ENCODE data around the gene CASZ1. TPM values are rescaled to one million over a fixed set of nuclear protein-coding genes. Genes with fewer than 3 reads are reported as not detected.
A peak's percentile ranks its signal among the peaks of the same experiment; 100 is the strongest.

The CASZ1 gene
- total RNA-seq, 1 experiment from 2014 or later: 11.1 TPM

GRCh38 chr1:10821388-10821787, 24.9 kb upstream of the CASZ1 start:
- no peaks in the 10 kb centered on the region for H3K9me3 Mint-ChIP-seq (ENCODE audit: unreplicated experiment)
- H3K27ac Mint-ChIP-seq (ENCODE audit: low read depth, unreplicated experiment): peak overlapping the region; percentile 22
- H3K36me3 Mint-ChIP-seq (ENCODE audit: insufficient read depth, unreplicated experiment): no peaks in the 10 kb centered on the region
- H3K4me3 Mint-ChIP-seq (ENCODE audit: unreplicated experiment): no peak overlapping the region
- intact Hi-C loops (cut with micrococcal nuclease): no loop called here
- POLR2A ChIA-PET: interaction anchor here (1.0 kb wide), 1 partner anchor 17 kb away, joined by 3 read pairs; no protein-coding TSS in a partner anchor
- peaks cover 49% of the 10 kb centered on the region for H3K4me1 Mint-ChIP-seq (ENCODE audit: insufficient read depth, unreplicated experiment)
- no peak for DNase-seq (ENCODE audit: unreplicated experiment)
- no TSS peak for BruUV-seq (replicated peaks)
- CTCF ChIA-PET: interaction anchor here (0.8 to 1.3 kb wide), 4 partner anchors 17 to 129 kb away, joined by 3 to 7 read pairs (median 4); no protein-coding TSS in a partner anchor
- no peaks in the 10 kb centered on the region for H3K27me3 Mint-ChIP-seq (ENCODE audit: insufficient read depth, unreplicated experiment)
- TF ChIP-seq, protein P1, sequence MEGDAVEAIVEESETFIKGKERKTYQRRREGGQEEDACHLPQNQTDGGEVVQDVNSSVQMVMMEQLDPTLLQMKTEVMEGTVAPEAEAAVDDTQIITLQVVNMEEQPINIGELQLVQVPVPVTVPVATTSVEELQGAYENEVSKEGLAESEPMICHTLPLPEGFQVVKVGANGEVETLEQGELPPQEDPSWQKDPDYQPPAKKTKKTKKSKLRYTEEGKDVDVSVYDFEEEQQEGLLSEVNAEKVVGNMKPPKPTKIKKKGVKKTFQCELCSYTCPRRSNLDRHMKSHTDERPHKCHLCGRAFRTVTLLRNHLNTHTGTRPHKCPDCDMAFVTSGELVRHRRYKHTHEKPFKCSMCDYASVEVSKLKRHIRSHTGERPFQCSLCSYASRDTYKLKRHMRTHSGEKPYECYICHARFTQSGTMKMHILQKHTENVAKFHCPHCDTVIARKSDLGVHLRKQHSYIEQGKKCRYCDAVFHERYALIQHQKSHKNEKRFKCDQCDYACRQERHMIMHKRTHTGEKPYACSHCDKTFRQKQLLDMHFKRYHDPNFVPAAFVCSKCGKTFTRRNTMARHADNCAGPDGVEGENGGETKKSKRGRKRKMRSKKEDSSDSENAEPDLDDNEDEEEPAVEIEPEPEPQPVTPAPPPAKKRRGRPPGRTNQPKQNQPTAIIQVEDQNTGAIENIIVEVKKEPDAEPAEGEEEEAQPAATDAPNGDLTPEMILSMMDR (IDR thresholded peaks at IDR 0.05; ENCODE audit: unreplicated experiment): no peak

- Mint-ChIP-seq H3K36me3 (ENCODE audit: insufficient read depth, unreplicated experiment) (no peaks in the 10 kb centered on the region), H3K4me3 (ENCODE audit: unreplicated experiment) (no peak overlapping the region), H3K27me3 (ENCODE audit: insufficient read depth, unreplicated experiment) (no peaks in the 10 kb centered on the region), H3K4me1 (ENCODE audit: insufficient read depth, unreplicated experiment) (peaks cover 46% of the 10 kb centered on the region), H3K9me3 (ENCODE audit: unreplicated experiment) (no peaks in the 10 kb centered on the region), H3K27ac (ENCODE audit: low read depth, unreplicated experiment) (no peak overlapping the region)
- ChIA-PET CTCF (interaction anchor here (1.3 kb wide), 1 partner anchor 128 kb away, joined by 3 read pairs; no protein-coding TSS in a partner anchor), POLR2A (interaction anchor here (1.3 kb wide), 1 partner anchor 21 kb away, joined by 4 read pairs; no protein-coding TSS in a partner anchor)
- BruUV-seq (replicated peaks): no TSS peak
- TF ChIP-seq, protein P1 (IDR thresholded peaks at IDR 0.05; ENCODE audit: unreplicated experiment): no peak
- intact Hi-C loops (cut with micrococcal nuclease): no loop called here
- DNase-seq (ENCODE audit: unreplicated experiment): no peak
Observed at GRCh38 chr1:10820422-10820821, 24.0 kb upstream of the CASZ1 start.

DNA sequence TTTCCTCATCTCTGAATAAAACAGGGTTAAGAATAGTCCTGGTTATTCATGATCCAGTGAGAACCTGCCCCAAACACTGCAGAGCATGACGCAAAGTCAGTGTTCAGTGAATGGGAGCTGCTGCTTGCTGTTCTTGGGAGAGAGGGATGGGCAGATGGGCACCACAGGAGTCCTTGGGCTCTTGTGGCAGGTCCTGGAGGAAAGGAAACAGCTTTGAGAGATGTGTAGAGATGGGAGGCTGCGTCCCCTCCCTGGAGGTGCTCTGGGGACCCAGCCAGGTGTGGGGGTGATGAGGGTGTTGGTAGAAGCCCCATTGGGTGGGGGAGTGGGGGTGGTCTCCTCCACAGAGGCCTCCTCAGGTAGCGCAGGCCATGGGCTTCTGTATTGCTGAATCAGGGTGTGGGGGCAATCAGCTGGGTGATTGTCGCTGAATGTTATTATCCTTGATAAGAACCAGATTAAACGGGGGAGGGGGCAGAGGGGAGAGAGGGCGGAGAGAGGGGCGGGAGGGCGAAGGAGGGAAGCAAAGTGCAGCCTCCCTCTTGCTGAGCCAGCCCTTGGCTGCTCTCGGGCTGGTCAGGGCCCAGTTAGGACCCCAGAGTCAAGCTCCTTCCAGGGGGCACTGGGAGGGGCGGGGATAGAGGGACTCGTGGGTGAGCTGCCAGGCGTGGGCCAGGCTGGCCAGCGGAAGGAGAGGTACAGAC, 22.9 kb upstream of the CASZ1 start:
- H3K4me1 Mint-ChIP-seq (ENCODE audit: insufficient read depth, unreplicated experiment): peaks cover 44% of the 10 kb centered on the region
- H3K4me3 Mint-ChIP-seq (ENCODE audit: unreplicated experiment): peak overlapping the region; percentile 30
- ChIA-PET CTCF (interaction anchor here (0.5 kb wide), 1 partner anchor 28 kb away, joined by 3 read pairs; no protein-coding TSS in a partner anchor), POLR2A (interaction anchor here (0.9 to 3.0 kb wide), 7 partner anchors 15 to 40 kb away, joined by 3 to 22 read pairs (median 4); partner anchors contain the start of gene CASZ1)
- intact Hi-C loops (cut with micrococcal nuclease): no loop called here
- DNase-seq (ENCODE audit: unreplicated experiment): no peak
- H3K27me3 Mint-ChIP-seq (ENCODE audit: insufficient read depth, unreplicated experiment): no peaks in the 10 kb centered on the region
- no peaks in the 10 kb centered on the region for H3K9me3 Mint-ChIP-seq (ENCODE audit: unreplicated experiment)
- BruUV-seq (replicated peaks): no TSS peak
- H3K27ac Mint-ChIP-seq (ENCODE audit: low read depth, unreplicated experiment): peak overlapping the region; percentile 59
- H3K36me3 Mint-ChIP-seq (ENCODE audit: insufficient read depth, unreplicated experiment): no peaks in the 10 kb centered on the region
- TF ChIP-seq, protein P1 (IDR thresholded peaks at IDR 0.05; ENCODE audit: unreplicated experiment): no peak

DNA sequence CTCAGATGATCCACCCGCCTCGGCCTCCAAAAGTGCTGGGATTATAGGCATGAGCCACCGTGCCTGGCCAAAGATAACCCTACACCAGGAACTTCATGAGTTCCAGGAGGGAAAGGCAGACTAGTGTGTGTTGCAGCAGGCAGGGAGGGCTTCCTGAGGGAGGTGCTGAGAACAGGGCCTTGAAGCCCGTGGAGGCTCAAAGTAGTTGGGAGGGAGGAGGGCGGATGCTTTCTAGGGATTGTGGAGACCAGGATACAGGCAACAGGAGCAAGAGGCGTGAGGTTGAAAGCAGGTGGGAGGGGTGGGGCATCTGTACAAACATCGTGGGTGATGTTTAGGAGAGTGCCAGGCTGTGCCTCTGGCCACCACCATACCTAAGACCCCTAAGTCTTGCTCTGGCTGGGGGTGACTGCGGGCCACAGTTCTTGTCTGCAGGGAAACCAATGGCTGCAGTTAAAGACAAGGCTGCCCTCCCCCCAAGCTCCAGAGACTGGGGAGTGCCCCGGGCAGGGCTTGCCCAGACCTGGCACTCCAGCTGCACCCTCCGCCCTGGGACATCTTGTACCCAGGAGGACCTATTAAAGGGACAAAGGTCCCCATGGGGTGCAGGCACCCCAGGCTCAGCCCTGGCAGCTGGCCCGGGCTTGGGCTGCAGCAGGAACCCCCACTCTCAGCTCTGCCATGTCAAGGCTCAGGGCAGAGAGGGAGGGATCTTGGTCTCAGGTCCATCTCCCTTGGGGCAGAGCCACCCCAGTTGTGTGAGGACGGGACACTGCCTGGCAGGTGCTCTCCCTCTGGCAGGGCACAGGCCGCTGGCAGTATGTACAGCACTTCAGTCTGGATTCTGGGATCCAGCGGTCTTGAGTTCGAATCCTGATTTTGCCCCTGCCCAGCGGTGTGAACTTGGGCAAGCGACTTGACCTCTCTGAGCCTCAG, 22.1 kb upstream of the CASZ1 start:
- ChIA-PET POLR2A (interaction anchor here (0.6 to 3.0 kb wide), 8 partner anchors 14 to 295 kb away, joined by 3 to 22 read pairs (median 4); partner anchors contain the start of gene CASZ1), CTCF (no interaction called here)
- H3K27me3 Mint-ChIP-seq (ENCODE audit: insufficient read depth, unreplicated experiment): no peaks in the 10 kb centered on the region
- BruUV-seq (replicated peaks): no TSS peak
- TF ChIP-seq, protein P1 (IDR thresholded peaks at IDR 0.05; ENCODE audit: unreplicated experiment): no peak
- H3K27ac Mint-ChIP-seq (ENCODE audit: low read depth, unreplicated experiment): peak overlapping the region; percentile 73
- peak; percentile 76 for DNase-seq (ENCODE audit: unreplicated experiment)
- peaks cover 37% of the 10 kb centered on the region for H3K4me1 Mint-ChIP-seq (ENCODE audit: insufficient read depth, unreplicated experiment)
- H3K36me3 Mint-ChIP-seq (ENCODE audit: insufficient read depth, unreplicated experiment): no peaks in the 10 kb centered on the region
- peak overlapping the region; percentile 30 for H3K4me3 Mint-ChIP-seq (ENCODE audit: unreplicated experiment)
- intact Hi-C loops (cut with micrococcal nuclease): no loop called here
- H3K9me3 Mint-ChIP-seq (ENCODE audit: unreplicated experiment): no peaks in the 10 kb centered on the region

All from MCF 10A (cell line).